DMS153 treated with DMSO at 0.1 percent for 48 hours (cell line): Measurements from ENCODE around the gene PLEKHA8.

Experiments used
- DNase-seq: peaks from one replicate; lab custom pipeline; 2025; ENCODE audit not compliant: unreplicated experiment; lab: John Stamatoyannopoulos, UW

Gene PLEKHA8

DNA sequence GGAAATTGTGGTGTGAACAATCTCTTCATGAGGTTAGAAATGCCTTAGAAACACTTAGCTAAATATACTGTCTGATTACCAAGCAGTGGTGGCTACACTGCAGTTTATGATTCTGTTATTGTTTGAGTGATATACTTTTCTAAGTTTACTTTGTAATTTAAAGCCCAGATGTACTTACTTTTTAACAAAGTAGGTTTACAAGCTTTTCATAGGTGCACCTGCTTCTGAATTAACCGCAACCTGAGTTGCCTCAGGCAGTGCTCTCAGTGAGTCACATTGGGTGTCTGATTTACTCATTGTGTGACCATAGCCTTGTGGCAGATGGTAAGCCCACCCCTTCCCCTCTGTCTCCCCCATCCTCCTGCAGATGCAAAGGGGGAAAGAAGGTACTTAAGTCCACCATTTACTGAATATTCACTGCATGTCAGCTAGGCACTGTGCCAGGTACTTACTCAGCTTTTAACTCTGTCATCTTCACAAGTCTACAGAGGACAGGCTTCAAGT lies 115.6 kb downstream of the PLEKHA8 start:
- DNase-seq, result peak; percentile 89

DNA sequence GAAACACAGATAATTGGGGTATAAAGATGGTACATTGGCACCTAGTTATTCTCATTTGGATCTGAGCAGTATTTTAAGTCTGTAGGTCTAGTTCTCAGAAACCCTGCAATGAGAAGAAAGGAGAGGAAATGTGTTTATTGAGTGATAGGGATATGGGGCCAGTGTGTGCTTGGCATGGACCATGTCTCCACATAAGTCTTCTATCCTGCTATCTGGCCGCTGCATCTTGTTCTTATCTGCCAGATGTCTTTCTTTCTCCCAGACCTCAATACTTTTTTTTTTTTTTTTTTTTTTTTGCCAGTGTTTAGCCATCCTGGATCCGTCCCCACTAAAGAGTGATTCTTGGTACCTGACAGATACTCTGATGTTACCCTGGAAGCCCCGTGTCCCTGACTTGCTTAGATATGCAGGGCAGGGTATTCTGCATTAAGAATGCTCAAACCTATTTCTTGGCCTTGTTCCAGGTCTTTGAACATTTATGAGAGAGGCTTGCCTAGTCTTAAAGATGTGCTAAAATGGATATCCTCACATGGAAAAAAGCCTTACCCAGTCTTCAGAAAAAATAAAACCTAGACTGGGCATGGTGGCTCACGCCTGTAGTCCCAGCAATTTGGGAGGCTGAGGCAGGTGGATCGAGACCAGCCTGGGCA lies 116.6 kb downstream of the PLEKHA8 start:
- no peak for DNase-seq

DNA sequence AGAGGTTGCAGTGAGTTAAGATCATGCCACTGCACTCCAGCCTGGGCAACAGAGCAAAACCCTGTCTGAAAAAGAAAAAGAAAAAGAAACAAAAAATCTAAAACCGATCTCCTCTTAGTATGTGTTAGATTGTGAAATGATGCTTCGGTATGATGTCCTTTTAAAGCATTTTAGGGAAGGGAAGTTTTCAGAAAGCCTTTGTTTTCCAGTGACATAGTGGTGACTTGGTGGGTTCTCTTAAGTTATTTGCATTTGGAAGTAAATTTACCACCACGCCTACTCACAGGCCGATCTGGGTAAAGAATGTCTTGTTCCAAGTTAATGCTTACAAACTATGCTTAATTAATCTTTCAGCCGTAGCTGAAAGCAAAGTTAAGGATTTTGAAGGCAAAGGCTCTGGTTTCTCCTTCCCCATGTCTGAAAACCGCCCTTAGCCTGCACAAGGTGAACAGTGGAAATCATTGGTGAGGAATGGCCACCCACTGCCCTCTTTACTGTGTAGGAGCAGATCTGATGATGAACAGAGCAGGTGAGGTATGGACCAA lies 117.3 kb downstream of the PLEKHA8 start:
- DNase-seq, result no peak

DNA sequence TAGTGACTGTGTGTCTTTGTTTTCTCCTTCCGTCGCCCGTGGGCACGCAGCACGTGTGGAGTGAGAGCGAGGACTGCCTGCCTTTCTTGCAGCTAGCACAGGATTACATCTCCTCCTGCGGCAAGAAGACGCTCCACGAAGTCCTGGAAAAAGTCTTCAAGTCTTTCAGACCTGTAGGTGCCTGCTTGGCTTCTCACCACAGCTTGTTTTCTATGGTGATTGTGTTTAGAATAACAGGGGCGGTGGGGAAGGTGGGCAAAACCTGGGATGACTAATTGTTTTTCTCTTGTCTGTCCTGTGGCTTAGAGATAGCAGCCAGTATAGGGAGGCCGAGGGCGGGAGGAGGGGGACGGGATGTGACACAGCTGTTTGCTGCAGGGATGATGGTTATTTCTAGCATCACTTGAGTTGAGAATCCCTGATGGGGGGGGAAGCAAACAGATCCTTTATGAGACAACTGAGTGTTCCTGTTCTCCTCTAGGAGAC lies 118.0 kb downstream of the PLEKHA8 start:
- no peak for DNase-seq

DNA sequence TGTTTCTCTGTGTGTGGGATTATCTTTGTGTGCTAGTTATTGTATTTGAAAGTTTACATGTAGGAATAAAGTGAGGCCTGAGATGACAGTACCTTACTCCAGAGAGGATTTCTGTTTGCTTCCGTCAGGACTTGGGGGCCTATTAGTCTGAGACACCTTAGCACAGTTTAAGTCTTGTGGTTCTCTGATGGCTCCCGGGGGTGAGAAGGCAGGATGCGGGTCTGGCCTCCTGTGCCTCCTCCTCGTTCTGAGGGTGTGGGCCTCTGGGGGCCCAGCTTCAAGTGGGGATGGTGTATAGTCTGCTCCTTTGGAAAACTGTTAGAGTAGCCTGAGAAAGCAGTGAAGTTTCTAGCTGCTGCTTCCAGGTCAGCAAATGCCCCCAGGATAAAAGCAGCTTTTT lies 119.0 kb downstream of the PLEKHA8 start:
- no peak for DNase-seq

DNA sequence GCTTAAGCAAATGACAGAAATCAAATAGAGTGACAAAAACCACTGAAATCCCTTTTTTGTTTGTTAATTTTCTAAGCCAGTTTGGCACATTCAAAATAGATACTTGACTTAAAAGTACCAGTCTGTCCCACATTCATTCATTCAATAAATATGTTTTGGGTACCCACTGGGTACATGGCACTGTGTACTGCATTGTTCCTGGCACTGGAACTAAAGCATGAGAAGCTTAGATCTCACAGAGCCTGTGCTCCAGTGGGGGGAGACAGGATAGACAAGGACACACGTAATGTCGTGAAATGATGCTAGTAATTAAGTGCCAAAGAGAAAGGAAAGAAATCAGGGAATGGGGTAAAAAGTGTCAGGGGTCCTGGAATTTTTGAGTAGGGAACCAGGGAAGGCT lies 119.6 kb downstream of the PLEKHA8 start:
- no peak for DNase-seq

DNA sequence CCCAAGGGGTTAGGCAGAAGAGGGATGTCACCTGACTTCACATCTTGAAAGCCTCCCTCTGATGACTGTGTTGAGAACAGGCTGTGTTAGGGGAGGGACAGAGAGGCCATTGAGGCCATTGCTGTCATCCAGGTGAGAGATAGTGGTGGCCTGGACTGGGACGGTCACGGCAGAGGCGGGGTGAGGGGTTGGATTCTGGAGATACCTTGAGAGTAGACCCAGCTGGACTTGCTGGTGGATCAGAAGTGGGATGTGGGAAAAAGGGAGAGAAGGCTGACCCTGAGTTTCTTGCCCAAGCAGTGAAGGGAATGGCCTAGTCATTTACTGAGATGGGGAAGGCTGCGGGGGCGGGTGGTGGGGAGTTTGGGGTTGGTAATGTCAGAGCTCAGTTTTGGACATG lies 120.2 kb downstream of the PLEKHA8 start:
- no peak for DNase-seq

DNA sequence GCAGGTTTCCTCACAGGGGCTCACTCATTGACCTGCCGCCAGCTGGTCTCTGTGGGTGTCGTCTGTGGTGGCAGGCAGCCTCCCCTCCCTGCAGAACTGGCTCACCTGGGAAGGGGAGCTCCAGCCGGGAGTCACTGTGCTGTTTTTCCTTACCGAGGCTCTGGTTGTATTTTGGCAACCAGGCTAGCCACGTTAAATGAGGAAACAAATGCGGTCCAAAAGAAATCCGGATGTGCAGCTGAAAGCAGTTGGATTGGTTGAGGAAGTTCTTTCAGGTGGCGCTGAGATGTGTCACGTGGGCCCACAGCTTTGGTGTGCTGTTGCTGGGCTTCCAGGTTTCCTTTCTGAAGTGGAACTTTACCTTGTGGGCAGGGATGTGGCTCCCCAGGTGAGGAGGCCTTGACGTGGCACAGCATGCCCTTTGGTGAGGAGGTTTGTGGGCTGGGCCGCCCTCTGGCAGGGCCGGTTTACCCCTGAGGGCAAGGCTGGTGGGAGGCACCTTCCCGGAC lies 120.8 kb downstream of the PLEKHA8 start:
- peak; percentile 80 for DNase-seq

DNA sequence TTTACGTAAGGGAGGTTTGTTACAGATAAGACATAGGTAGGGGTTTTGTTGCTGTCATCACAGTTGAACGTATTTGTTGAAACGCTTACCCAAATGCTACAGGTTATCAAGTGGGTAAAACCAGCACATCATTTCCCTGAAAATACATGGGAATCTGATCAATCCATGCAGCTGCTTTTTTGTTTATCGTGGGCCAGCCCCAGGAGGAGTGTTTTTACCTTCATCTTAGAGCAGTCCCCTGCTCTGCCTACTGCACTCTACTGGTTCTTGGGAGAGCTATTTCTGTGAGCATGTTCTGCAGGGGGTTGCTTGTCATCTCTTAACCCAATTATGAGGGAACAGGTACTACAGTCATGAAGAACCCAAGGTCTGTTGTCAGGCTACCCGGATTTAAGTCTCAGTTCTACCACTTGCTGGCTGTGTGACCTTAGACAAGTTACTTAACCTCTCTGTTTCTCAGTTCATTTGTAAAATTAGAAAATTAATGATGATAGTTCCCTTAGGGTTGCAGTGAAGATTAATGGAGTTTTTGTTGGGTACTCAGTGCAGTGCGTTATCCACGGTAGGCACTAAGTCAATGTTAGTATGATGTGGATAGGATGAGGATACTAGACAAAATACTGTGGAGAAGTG lies 121.5 kb downstream of the PLEKHA8 start:
- DNase-seq, result no peak

DNA sequence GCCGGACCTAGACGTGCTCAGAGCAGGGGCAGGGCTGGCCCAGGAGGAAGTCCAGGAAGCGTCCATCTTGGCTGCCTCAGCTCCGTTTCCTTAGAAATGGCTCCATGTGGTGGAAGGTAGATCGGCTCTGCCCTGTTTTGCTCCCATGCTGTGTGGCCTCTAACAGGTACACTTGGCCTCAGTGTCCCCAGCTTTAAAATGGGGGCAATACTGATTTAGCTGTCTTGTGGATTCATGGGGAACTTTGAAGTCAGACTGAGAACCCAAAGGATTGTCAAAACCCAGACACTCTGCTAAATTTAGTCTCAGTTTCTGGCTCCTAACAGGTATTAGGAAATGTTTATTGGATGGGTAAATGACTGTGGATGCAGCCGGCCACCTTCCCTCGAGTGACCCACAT lies 122.5 kb downstream of the PLEKHA8 start:
- DNase-seq, result no peak

DNA sequence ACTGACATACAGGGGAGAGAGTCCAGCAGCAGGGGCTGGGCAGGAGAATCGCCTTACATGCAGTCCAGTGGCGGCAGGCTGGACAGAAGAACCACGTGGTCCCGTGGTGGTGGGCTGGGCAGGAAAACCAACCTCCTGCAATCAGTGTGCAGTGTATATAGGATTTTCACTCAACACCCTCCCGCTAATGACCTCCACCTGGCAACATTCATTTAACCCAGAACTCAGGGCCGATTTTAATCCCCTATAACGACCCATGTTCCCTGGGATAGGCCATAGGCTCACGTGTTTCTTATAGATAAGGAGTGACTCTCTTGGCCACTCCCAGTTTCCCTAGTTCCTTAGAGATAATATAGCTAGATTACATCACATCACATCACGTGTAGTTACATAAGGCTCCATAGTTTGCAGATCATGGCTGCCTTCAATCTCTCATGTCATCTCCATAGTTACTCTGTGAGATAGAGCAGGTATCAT lies 125.9 kb downstream of the PLEKHA8 start:
- no peak for DNase-seq

DNA sequence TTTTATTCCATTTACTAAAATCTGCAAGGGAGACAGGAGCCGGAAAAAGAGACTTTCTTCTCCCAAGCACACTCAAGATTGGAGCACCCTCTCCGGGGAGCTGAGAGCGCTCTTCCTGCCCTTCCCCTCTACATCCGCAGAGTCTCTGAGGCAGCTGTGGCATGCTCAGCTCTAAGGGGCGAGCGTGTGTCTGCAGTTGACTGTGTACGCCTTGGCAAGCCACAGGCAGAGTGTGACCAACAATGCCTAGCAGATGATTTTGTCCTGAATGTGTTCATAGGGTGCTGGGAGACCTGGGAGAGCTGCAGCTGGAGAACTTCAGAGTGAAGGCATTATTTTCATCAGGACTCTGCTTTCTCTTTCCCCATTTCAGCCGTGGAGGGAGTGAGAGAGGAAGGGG lies 127.3 kb downstream of the PLEKHA8 start:
- no peak for DNase-seq

DNA sequence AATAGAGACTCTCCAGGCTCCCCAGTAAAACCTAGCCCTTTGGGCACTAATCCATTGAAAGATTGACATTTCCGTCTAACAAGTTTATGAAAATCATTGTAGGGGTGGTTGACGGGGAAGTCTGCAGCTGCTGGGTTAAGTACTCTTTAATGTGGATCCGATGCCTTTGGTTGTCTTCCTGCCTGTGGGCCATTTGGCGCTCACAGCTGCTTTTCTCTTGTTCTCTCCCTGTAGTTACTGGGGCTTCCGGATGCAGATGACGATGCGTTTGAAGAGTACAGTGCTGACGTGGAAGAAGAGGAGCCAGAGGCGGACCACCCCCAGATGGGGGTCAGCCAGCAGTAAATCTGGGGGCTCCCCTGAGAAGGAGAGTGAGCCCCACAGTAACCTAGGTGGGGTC lies 129.0 kb downstream of the PLEKHA8 start:
- no peak for DNase-seq

DNA sequence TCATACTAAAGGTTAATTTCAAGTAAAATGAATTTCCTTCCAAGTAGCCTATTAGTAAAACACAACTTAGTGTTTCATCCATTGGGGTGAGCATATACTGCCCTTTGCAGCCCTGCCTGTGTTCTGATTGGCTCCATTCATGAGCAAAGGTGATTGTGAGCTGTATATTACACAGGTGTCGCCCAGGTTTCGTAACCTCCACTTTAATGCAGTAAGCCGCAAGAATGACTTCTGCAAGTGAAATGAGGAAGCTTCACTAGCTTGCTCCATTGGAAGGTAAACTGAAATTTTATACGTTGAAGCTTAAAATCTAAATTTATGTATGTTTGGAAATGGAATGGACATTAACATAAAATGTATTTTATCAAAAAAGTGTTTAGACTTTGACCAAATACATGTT lies 131.0 kb downstream of the PLEKHA8 start:
- DNase-seq, result no peak

DNA sequence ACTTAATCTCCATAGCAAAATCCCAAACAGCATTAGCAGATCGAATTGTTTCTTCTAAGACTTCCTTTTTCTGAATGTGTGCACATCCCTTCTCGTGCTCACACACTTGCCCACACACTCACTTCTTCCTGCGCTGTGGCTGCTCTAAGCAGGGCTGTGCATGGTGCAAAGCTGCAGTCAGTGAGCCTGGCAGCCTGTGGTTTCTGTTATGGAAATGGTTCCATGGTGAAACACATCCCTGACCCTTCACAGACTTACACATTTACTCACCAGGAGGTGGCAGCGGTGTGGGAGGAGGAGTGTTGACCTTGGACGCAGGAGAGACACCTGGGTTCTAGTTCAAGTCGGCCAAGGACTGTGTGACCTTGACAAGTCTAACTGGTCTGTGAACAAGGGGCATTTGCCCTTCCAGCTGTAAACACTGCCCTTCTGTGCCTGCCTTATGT lies 131.5 kb downstream of the PLEKHA8 start:
- peak; percentile 46 for DNase-seq

DNA sequence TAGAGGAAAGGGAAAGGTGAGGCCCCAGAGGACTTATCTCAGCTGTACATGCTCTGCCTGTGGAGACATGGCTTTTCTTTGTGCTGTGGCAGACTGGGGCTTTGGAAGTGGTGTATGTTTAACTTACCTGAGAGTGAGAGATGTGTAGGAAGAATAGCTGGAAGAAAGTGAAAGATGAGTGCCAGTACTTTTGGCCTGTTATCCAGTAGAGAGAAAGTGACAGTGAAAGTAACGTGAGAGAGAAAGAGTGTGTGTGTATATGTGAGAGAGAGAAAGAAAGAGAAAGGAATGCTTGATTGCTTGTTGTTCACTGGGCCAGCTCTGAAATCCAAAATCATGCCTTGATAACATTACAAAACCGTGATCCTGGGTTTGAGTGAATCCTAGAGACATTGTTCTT lies 132.1 kb downstream of the PLEKHA8 start:
- no peak for DNase-seq

DNA sequence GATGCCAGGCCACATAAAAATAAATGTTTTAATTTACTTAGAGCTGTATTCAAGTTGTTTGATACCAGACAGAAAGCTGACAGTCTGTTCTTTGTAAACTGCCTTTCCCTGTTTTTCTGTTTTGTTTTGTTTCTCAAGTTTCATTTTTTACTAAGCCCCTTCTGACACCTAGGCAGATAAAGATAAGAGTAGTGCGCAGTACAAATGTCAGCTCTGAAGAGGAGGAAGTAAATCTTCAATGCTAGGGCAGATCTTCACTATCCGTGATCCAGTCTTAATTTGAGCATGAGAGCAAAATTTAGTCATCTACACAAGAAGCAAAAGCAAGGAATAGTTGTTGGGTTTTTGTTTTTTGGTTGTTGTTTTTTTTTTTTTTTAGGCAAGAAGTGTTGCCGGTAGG lies 133.9 kb downstream of the PLEKHA8 start:
- no peak for DNase-seq

DNA sequence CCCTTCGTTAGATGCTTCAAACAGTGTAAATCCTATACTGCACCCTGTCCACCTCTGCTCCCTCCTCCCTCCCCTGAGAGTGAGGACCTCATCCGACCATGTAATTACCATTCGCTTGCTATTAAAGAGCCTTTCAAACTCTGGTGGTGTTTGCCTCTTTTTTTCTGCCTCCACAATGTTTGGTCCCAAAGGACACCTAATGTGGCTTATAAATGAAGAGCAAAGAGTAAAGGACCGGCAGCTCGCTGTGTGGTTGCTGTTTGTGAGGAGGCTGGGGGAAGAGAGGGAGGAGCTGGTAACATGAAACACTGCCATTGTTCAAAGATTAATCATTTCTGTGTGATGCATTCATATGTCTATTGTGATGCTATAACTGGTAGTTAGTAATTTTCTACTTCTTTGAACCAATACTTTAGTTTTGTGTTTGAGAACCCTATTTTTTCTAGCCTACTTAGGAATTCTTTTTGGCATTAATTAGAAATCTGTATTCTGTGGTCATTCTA lies 134.5 kb downstream of the PLEKHA8 start:
- peak; percentile 98 for DNase-seq

DNA sequence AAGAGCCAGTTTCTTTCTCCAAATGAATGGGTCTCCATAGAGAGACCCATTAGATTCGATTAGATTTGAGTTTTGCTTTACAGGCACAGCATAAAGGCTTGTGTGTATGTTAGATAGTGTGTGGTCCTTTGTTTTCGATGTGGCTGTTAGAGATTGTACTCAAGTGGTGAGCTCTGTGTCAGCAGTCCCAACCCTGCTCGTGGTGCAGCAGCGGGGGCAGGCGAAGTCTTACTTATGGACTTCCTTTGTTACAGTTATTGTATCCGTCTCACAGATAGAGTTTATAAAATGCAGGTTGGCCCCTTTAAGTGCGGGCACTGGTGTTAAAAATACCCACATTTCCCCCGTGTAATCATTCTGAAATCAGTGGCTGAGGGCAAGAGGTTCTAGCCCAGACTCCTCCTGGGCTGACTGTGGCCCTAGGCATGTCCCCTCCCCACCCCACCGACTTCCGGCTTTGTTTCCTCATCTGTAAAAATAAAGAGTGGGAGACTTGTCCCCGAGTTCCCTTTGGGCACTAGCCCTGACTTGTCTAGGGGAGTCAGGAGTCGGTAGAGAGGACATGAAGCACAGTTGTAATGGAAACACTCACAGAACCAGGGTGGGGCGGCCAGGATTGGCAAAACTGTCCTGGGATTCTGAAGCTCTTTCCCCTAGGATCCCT lies 135.2 kb downstream of the PLEKHA8 start:
- peak; percentile 95 for DNase-seq

DNA sequence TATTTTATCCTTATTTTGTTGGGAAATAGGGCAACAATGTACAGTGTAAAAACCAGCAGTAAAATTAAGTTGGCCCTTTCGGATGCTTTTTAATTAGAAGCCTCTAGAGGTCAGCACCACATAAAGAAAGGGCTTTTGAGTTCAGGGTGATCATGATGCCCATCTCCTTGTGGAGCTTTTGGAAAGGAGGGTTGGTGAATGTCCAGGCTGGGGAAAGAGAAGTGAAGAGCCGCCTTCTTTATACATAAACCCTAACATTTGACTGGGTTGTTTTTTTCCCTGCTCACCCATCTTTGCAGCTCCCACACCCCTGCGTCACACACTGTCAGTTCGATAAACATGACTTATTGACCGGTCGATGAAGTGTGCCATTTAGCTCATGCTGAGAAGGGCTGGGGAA lies 136.4 kb downstream of the PLEKHA8 start:
- peak; percentile 92 for DNase-seq

DNA sequence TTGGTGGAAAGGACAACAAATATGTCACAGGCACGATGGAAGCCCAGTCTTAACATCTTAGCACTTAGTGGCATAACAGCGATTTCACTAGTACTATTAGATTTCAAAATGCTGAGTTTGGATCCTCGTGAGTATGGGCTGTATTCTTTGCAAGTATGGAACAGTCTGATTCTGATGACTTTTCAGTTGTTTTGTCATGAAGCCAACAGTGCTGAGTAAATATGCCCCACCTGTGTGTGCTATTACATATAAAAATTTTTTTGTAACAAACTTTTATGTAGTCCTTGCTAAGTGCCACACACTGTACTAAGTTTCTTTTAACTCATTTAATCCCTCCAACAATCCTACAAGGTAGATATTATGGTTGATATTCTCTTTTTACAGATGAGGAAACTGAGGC lies 137.4 kb downstream of the PLEKHA8 start:
- DNase-seq, result no peak
